ENCODE data around the gene ATP9A. TPM values are rescaled to one million over a fixed set of nuclear protein-coding genes. Genes with fewer than 3 reads are reported as not detected.

Gene ATP9A
- polyA plus RNA-seq, 1 of the 3 experiments (the other 2 are of a cell fraction), result 11.0 TPM

- no peaks in the 10 kb centered on the region for H3K79me2 ChIP-seq (ENCODE audit: insufficient read depth)
- H3K9me2 ChIP-seq, result no peaks in the 10 kb centered on the region
- ChIA-PET POLR2A (interaction anchor here (1.4 kb wide), 1 partner anchor 18 kb away, joined by 3 read pairs; no protein-coding TSS in a partner anchor), CTCF (interaction anchor here (0.6 to 1.8 kb wide), 13 partner anchors 12 to 406 kb away, joined by 3 to 8 read pairs (median 4); no protein-coding TSS in a partner anchor)
- no peaks in the 10 kb centered on the region for H3K27me3 ChIP-seq (ENCODE audit: insufficient read depth)
- no peak overlapping the region for H3K4me3 ChIP-seq (ENCODE audit: low read depth in 2 of 2, low read length in 1 of 2)
- no peak overlapping the region for H3K9ac ChIP-seq
- H3K4me1 ChIP-seq (ENCODE audit: control insufficient read depth in 1 of 2, insufficient read depth in 2 of 2, low read depth in 1 of 2, low read length in 1 of 2), result peaks cover 0 to 22% of the 10 kb centered on the region in 2 experiments; a peak in 1 of 4 replicates
- H3K27ac ChIP-seq (ENCODE audit: low read depth in 2 of 2, low read length in 1 of 2), result peak overlapping the region in 1 of 2 experiments; percentile 56; a peak in 2 of 4 replicates
- peaks cover 0 to 13% of the 10 kb centered on the region in 2 experiments for H3K36me3 ChIP-seq (replicated peaks in 1 of 2; ENCODE audit: control insufficient read depth in 1 of 2, insufficient read depth in 2 of 2, low read length in 1 of 2)
- 85% methylated on average over 9 of the region's 16 CpGs for WGBS (ENCODE audit: low lambda C conversion rate)
- TF ChIP-seq CHD2 (IDR thresholded peaks at IDR 0.05; ENCODE audit: low read length, partially characterized antibody) (peak; percentile 29), GABPA (IDR thresholded peaks at IDR 0.05; ENCODE audit: low read depth) (no peak), REST (IDR thresholded peaks at IDR 0.05; ENCODE audit: low read depth, low read length) (no peak), SMC3 (IDR thresholded peaks at IDR 0.05; ENCODE audit: low read depth, low read length) (peak; percentile 62; the same call in 1 of the 2 replicates), RAD21 (IDR thresholded peaks at IDR 0.05; ENCODE audit: low read length) (peak; percentile 69), POLR2AphosphoS5 (IDR thresholded peaks at IDR 0.05; ENCODE audit: low read depth, low read length) (no peak), FOXM1 (IDR thresholded peaks at IDR 0.05; ENCODE audit: low read depth) (no peak), MXI1 (IDR thresholded peaks at IDR 0.05; ENCODE audit: low read depth, low read length) (peak; percentile 67; the same call in 1 of the 2 replicates), ELF1 (IDR thresholded peaks at IDR 0.05) (no peak), FOSL2 (IDR thresholded peaks at IDR 0.05; ENCODE audit: borderline replicate concordance, low read depth) (no peak)
- no peaks in the 10 kb centered on the region for H3K9me3 ChIP-seq
- H3F3A ChIP-seq (replicated peaks; ENCODE audit: insufficient read depth), result no peaks in the 10 kb centered on the region
- no peak overlapping the region for H2AFZ ChIP-seq (ENCODE audit: low read depth)
- no peaks in the 10 kb centered on the region for H4K20me1 ChIP-seq (ENCODE audit: insufficient read depth)
- DNase-seq, result peak; percentile 84
- no peak overlapping the region for H3K4me2 ChIP-seq
Observed at GRCh38 chr20:51678026-51678697, 90.0 kb downstream of the ATP9A start.

GRCh38 chr20:51668947-51669346, 99.2 kb downstream of the ATP9A start:
- TF ChIP-seq RCOR1 (IDR thresholded peaks at IDR 0.05; ENCODE audit: low read length) (no peak), FOSL2 (IDR thresholded peaks at IDR 0.05; ENCODE audit: borderline replicate concordance, low read depth) (no peak), IRF3 (IDR thresholded peaks at IDR 0.05; ENCODE audit: low read depth, low read length) (no peak), CHD2 (IDR thresholded peaks at IDR 0.05; ENCODE audit: low read length, partially characterized antibody) (no peak), FOXJ3 (CRISPR knock-in tag; IDR thresholded peaks at IDR 0.05) (no peak), TEAD4 (IDR thresholded peaks at IDR 0.05; ENCODE audit: borderline replicate concordance, insufficient read depth) (no peak), ELF1 (IDR thresholded peaks at IDR 0.05) (no peak), RAD21 (IDR thresholded peaks at IDR 0.05; ENCODE audit: low read length) (no peak), TCF12 (IDR thresholded peaks at IDR 0.05) (no peak)
- TF ChIP-seq, protein P1, sequence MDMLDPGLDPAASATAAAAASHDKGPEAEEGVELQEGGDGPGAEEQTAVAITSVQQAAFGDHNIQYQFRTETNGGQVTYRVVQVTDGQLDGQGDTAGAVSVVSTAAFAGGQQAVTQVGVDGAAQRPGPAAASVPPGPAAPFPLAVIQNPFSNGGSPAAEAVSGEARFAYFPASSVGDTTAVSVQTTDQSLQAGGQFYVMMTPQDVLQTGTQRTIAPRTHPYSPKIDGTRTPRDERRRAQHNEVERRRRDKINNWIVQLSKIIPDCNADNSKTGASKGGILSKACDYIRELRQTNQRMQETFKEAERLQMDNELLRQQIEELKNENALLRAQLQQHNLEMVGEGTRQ (IDR thresholded peaks at IDR 0.05; ENCODE audit: borderline replicate concordance, low read depth, low read length), result no peak
- TF ChIP-seq, protein P2, sequence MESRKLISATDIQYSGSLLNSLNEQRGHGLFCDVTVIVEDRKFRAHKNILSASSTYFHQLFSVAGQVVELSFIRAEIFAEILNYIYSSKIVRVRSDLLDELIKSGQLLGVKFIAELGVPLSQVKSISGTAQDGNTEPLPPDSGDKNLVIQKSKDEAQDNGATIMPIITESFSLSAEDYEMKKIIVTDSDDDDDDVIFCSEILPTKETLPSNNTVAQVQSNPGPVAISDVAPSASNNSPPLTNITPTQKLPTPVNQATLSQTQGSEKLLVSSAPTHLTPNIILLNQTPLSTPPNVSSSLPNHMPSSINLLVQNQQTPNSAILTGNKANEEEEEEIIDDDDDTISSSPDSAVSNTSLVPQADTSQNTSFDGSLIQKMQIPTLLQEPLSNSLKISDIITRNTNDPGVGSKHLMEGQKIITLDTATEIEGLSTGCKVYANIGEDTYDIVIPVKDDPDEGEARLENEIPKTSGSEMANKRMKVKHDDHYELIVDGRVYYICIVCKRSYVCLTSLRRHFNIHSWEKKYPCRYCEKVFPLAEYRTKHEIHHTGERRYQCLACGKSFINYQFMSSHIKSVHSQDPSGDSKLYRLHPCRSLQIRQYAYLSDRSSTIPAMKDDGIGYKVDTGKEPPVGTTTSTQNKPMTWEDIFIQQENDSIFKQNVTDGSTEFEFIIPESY (IDR thresholded peaks at IDR 0.05; ENCODE audit: borderline replicate concordance, low read depth), result no peak
- Histone ChIP-seq H3F3A (replicated peaks; ENCODE audit: insufficient read depth) (no peaks in the 10 kb centered on the region), H3K27me3 (ENCODE audit: insufficient read depth) (no peaks in the 10 kb centered on the region), H3K27ac (ENCODE audit: low read depth in 2 of 2, low read length in 1 of 2) (no peak overlapping the region), H2AFZ (ENCODE audit: low read depth) (no peak overlapping the region), H3K9ac (no peak overlapping the region), H3K4me3 (ENCODE audit: low read depth in 2 of 2, low read length in 1 of 2) (no peak overlapping the region), H3K79me2 (ENCODE audit: insufficient read depth) (no peaks in the 10 kb centered on the region), H3K36me3 (replicated peaks in 1 of 2; ENCODE audit: control insufficient read depth in 1 of 2, insufficient read depth in 2 of 2, low read length in 1 of 2) (peaks cover 14 to 16% of the 10 kb centered on the region in 2 experiments), H3K4me1 (ENCODE audit: control insufficient read depth in 1 of 2, insufficient read depth in 2 of 2, low read depth in 1 of 2, low read length in 1 of 2) (no peaks in the 10 kb centered on the region), H3K9me3 (no peaks in the 10 kb centered on the region), H3K9me2 (no peaks in the 10 kb centered on the region), H3K4me2 (no peak overlapping the region), H4K20me1 (ENCODE audit: insufficient read depth) (no peaks in the 10 kb centered on the region)
- POLR2A ChIA-PET, result no interaction called here
- CTCF ChIA-PET, result no interaction called here
- 93% methylated on average over 7 of the region's 7 CpGs for WGBS (ENCODE audit: low lambda C conversion rate)
- DNase-seq, result no peak
